GM12878 (cell line): Measurements from ENCODE around the gene TMEM255B. TPM values are rescaled to one million over a fixed set of nuclear protein-coding genes. Genes with fewer than 3 reads are reported as not detected.
A peak's percentile ranks its signal among the peaks of the same experiment; 100 is the strongest.

Experiments used
- ATAC-seq: fragments of 200-7000 bp; cut with Tn5 transposase; 3 replicates; pipeline ENCODE4 v1.9.1; 2020; ENCODE audit warnings: mild to moderate bottlenecking, moderate library complexity
- BruUV-seq: library from RNA; stranded (reverse); fragments of 400-500 nt; replicated peaks from 2 replicates; lab custom pipeline; 2021; lab: Mats Ljungman, UMichigan
- CTCF ChIA-PET: fragments of 300-600 bp; sonication (Branson Sonifier 250); formaldehyde crosslinking; extraction: SDS; loops from one replicate; lab custom pipeline; 2021; ENCODE audit warnings: inconsistent platforms; lab: Yijun Ruan, JAX
- POLR2A ChIA-PET: fragments of 350-600 bp; formaldehyde crosslinking; extraction: SDS; loops from one replicate; lab custom pipeline; 2021; ENCODE audit warnings: inconsistent platforms; lab: Charles Lee
- RAD21 ChIA-PET: fragments of 300-600 bp; sonication (Branson Sonifier 250); formaldehyde crosslinking; loops from one replicate; lab custom pipeline; 2023; ENCODE audit warnings: antibody characterized with exemption; ENCODE audit not compliant: unreplicated experiment; lab: Charles Lee
- SMC1A ChIA-PET: fragments of 300-600 bp; sonication (Branson Sonifier 250); formaldehyde crosslinking; loops from one replicate; lab custom pipeline; 2023; ENCODE audit not compliant: unreplicated experiment, uncharacterized antibody; lab: Charles Lee
- DNase-seq: peaks from one replicate; pipeline ENCODE4 v3.0.0-alpha.2; 2011; ENCODE audit warnings: low read depth, low spot score
- FAIRE-seq: peaks from 3 replicates; lab custom pipeline; 2011; peaks lifted over from hg19 to GRCh38; lab: Jason Lieb, UNC
- H2AFZ ChIP-seq: 2 replicates; pipeline ENCODE4 v1.6.0; 2011; ENCODE audit warnings: low read depth, low read length, control low read depth; ENCODE audit not compliant: control insufficient read depth
- H3K27ac ChIP-seq: 2 replicates; pipeline ENCODE4 v1.5.1; 2011; ENCODE audit warnings: control low read depth; ENCODE audit not compliant: control insufficient read depth, insufficient read depth
- H3K27me3 ChIP-seq, 2 experiments: replicated peaks in 1 of 2; 2 replicates each; pipeline versions ENCODE4 v1.6.0 to v1.6.1; 2011; ENCODE audit warnings: low read length in 1 of 2; ENCODE audit not compliant: control insufficient read depth in 2 of 2, insufficient read depth in 2 of 2
- H3K36me3 ChIP-seq, 2 experiments: 2 replicates each; pipeline ENCODE4 v1.5.1; 2011; ENCODE audit warnings: low read length in 1 of 2; ENCODE audit not compliant: control insufficient read depth in 2 of 2, insufficient read depth in 2 of 2
- H3K4me1 ChIP-seq: 2 replicates; pipeline ENCODE4 v1.6.1; 2011; ENCODE audit warnings: mild to moderate bottlenecking, low read length, moderate library complexity, mixed read lengths; ENCODE audit not compliant: control insufficient read depth, insufficient read depth
- H3K4me2 ChIP-seq: 2 replicates; pipeline ENCODE4 v1.6.0; 2011; ENCODE audit warnings: control low read depth; ENCODE audit not compliant: control insufficient read depth, insufficient read depth
- H3K4me3 ChIP-seq: fragments of 200-600 bp; sonication (generic); 2 replicates; pipeline ENCODE4 v1.5.1; 2016
- H3K79me2 ChIP-seq: 2 replicates; pipeline ENCODE4 v1.6.0; 2011; ENCODE audit warnings: low read length; ENCODE audit not compliant: control insufficient read depth, insufficient read depth
- H3K9ac ChIP-seq: 2 replicates; pipeline ENCODE4 v1.8.0; 2011; ENCODE audit warnings: low read length, control low read depth, mixed read lengths; ENCODE audit not compliant: control insufficient read depth, insufficient read depth
- H3K9me3 ChIP-seq: replicated peaks from 3 replicates; pipeline ENCODE4 v1.5.1; 2011; ENCODE audit warnings: mild to moderate bottlenecking, low read length; ENCODE audit not compliant: control insufficient read depth, insufficient read depth
- H4K20me1 ChIP-seq: 2 replicates; pipeline ENCODE4 v1.6.0; 2011; ENCODE audit not compliant: control insufficient read depth, insufficient read depth
- CBFB ChIP-seq: IDR thresholded peaks from 2 replicates; pipeline ENCODE4 v1.6.1; 2016; ENCODE audit warnings: antibody characterized with exemption, low read depth
- CREB1 ChIP-seq: IDR thresholded peaks from 2 replicates; pipeline ENCODE4 v1.6.1; 2012; ENCODE audit warnings: low read depth, mild to moderate bottlenecking, inconsistent platforms
- JUNB ChIP-seq: IDR thresholded peaks from 2 replicates; pipeline ENCODE4 v1.6.1; 2016; ENCODE audit warnings: antibody characterized with exemption, mild to moderate bottlenecking
- NFXL1 ChIP-seq: fragments of 450-650 bp; IDR thresholded peaks from 2 replicates; pipeline ENCODE4 v1.6.1; 2017; ENCODE audit warnings: antibody characterized with exemption, mild to moderate bottlenecking, borderline replicate concordance
- NRF1 ChIP-seq: conservative IDR thresholded peaks from 2 replicates; pipeline ENCODE4 v1.6.1; 2011; ENCODE audit warnings: mild to moderate bottlenecking, low read depth, low read length, improper control_type of control experiment
- POLR2A ChIP-seq: IDR thresholded peaks from 2 replicates; pipeline ENCODE4 v1.6.1; 2011; ENCODE audit warnings: low read depth, mild to moderate bottlenecking, low read length
- RUNX3 ChIP-seq: IDR thresholded peaks from 2 replicates; pipeline ENCODE4 v1.6.1; 2012; ENCODE audit warnings: low read length, inconsistent platforms
- SMAD5 ChIP-seq: IDR thresholded peaks from 2 replicates; pipeline ENCODE4 v1.6.1; 2016; ENCODE audit warnings: antibody characterized with exemption, low read depth
- TAF1 ChIP-seq: IDR thresholded peaks from 2 replicates; pipeline ENCODE4 v1.6.1; 2011; ENCODE audit warnings: mild to moderate bottlenecking, low read depth, low read length, borderline replicate concordance
- WGBS: methylation state at CpG from one replicate; pipeline ENCODE4 v1.1.6; 2016; ENCODE audit warnings: low lambda C conversion rate; ENCODE audit not compliant: insufficient replicate concordance, insufficient coverage; ENCODE audit errors: missing lambda C conversion rate; 5-methylcytosine and 5-hydroxymethylcytosine counted together
- in situ Hi-C: fragments of 300-500 bp; cut with MboI; formaldehyde crosslinking; loops from 9 replicates; pipeline ENCODE4 v1.14.3; 2018; ENCODE audit warnings: mixed read lengths
- intact Hi-C: fragments of 100-400 bp; cut with micrococcal nuclease; formaldehyde crosslinking; loops from one replicate; pipeline ENCODE4 v1.14.2; 2022; ENCODE audit not compliant: unreplicated experiment
- polyA plus RNA-seq, 11 experiments: library from polyadenylated mRNA; depleted of rRNA in 4 of 11; unstranded in 6 of 11; stranded (reverse) in 5 of 11; fragments of >200 nt; fragmentation: Nextera tagmentation in 4 of 11; fragmentation: Illumina TruSeq in 1 of 11; extraction: Ambion mirVana in 4 of 11; extraction: Trizol in 1 of 11; gene quantifications; 1 replicate in 1 of 11; 2 replicates in 10 of 11; pipeline versions ENCODE4 v1.2.1 to v1.2.3, GENCODE V29; 2011 to 2016; ENCODE audit warnings: inconsistent platforms in 2 of 11, missing spikeins in 2 of 11, low read depth in 1 of 11
- total RNA-seq, 4 experiments: library from RNA; depleted of rRNA in 3 of 4; stranded (reverse); fragments of >200 nt in 3 of 4; fragmentation: Illumina TruSeq in 1 of 4; extraction: Trizol in 1 of 4; gene quantifications; 2 replicates each; pipeline versions ENCODE4 v1.2.1 to v1.2.3, GENCODE V29; 2013 to 2021
- TF ChIP-seq, protein P1 (sequence below): fragments of 450-650 bp; IDR thresholded peaks from 2 replicates; pipeline ENCODE4 v1.6.1; 2017; ENCODE audit warnings: borderline replicate concordance
- TF ChIP-seq, protein P2 (sequence below): IDR thresholded peaks from 2 replicates; pipeline ENCODE4 v1.6.1; 2012; ENCODE audit warnings: low read length, inconsistent platforms
- TF ChIP-seq, protein P3 (sequence below): IDR thresholded peaks from 2 replicates; pipeline ENCODE4 v1.6.1; 2011; ENCODE audit warnings: low read depth, low read length, improper control_type of control experiment, borderline replicate concordance

TMEM255B gene
- total and polyA plus RNA-seq, 10 of the 15 experiments (the other 5 are each of a cell fraction or from before 2014, with no cell fraction given) = 0.04 to 0.62 (median 0.13) TPM; not detected in 3

DNA sequence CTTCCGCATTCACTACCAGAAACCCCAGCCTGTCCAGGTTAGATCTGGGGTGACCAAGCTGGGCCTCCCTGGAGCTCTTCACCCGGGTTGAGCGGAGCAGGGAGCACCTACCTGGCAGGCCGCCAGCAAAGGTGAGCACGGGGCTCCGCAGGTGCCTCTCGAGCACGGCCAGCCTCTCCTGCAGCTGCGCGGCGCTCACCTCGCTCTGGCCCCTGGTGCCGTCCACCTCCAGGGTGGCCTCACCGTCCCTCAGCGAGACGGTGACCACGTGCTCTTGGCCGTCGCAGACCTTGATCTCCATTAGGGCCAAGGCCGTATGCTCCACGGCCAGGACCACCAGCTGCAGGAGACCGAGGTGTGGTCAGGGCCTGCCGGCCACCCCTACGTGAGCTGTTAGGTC, 62.8 kb downstream of the TMEM255B start:
- in situ Hi-C loops = no loop called here
- no peak for TF ChIP-seq JUNB
- 0 out of 2 replicates have a peak, but pooled peaks have one; percentile 14 for TF ChIP-seq POLR2A

DNA sequence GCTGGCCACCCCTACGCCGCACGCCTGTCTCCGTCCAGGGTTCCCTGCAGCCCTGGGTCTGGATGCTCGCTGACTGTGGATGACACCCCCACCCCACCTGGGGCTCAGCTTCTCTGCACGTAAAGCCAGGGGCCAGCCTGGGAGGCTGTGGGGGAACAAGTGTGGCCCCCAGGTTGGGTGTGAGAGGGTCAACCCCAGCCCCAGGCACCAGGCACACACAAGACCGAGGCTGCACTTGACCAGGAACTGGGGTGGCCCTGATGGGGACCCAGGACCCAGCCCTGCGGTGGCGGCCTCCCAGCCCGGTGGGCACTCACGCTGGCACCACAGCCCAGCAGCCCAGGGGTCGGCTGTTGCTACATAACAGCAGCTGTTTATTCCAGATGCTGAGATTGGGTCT, 63.2 kb downstream of the TMEM255B start:
- H3K4me1 ChIP-seq = no peaks in the 10 kb centered on the region
- H2AFZ ChIP-seq = no peak overlapping the region
- no peak overlapping the region for H3K9ac ChIP-seq
- no peak for ATAC-seq
- no peak overlapping the region for H3K4me2 ChIP-seq
- SMC1A ChIA-PET = no interaction called here
- no peak for DNase-seq
- WGBS = 86% methylated on average over 11 of the region's 12 CpGs
- CTCF ChIA-PET = no interaction called here
- TF ChIP-seq CREB1 (no peak), SMAD5 (no peak), NRF1 (no peak), TAF1 (no peak), RUNX3 (no peak), CBFB (no peak), NFXL1 (no peak)
- TF ChIP-seq, protein P1, sequence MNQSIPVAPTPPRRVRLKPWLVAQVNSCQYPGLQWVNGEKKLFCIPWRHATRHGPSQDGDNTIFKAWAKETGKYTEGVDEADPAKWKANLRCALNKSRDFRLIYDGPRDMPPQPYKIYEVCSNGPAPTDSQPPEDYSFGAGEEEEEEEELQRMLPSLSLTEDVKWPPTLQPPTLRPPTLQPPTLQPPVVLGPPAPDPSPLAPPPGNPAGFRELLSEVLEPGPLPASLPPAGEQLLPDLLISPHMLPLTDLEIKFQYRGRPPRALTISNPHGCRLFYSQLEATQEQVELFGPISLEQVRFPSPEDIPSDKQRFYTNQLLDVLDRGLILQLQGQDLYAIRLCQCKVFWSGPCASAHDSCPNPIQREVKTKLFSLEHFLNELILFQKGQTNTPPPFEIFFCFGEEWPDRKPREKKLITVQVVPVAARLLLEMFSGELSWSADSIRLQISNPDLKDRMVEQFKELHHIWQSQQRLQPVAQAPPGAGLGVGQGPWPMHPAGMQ = no peak
- TF ChIP-seq, protein P2, sequence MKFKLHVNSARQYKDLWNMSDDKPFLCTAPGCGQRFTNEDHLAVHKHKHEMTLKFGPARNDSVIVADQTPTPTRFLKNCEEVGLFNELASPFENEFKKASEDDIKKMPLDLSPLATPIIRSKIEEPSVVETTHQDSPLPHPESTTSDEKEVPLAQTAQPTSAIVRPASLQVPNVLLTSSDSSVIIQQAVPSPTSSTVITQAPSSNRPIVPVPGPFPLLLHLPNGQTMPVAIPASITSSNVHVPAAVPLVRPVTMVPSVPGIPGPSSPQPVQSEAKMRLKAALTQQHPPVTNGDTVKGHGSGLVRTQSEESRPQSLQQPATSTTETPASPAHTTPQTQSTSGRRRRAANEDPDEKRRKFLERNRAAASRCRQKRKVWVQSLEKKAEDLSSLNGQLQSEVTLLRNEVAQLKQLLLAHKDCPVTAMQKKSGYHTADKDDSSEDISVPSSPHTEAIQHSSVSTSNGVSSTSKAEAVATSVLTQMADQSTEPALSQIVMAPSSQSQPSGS = no peak
- TF ChIP-seq, protein P3, sequence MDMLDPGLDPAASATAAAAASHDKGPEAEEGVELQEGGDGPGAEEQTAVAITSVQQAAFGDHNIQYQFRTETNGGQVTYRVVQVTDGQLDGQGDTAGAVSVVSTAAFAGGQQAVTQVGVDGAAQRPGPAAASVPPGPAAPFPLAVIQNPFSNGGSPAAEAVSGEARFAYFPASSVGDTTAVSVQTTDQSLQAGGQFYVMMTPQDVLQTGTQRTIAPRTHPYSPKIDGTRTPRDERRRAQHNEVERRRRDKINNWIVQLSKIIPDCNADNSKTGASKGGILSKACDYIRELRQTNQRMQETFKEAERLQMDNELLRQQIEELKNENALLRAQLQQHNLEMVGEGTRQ = no peak
- H3K79me2 ChIP-seq = no peaks in the 10 kb centered on the region
- RAD21 ChIA-PET = no interaction called here
- in situ Hi-C loops = no loop called here
- no peaks in the 10 kb centered on the region for H3K9me3 ChIP-seq
- H3K27ac ChIP-seq = no peak overlapping the region
- POLR2A ChIA-PET = no interaction called here
- intact Hi-C loops = no loop called here
- FAIRE-seq = no peak
- no peaks in the 10 kb centered on the region for H4K20me1 ChIP-seq
- no TSS peak for BruUV-seq
- H3K36me3 ChIP-seq = no peaks in the 10 kb centered on the region
- no peaks in the 10 kb centered on the region for H3K27me3 ChIP-seq
- no peak overlapping the region for H3K4me3 ChIP-seq

More for the DNA sequence above, 62.8 kb downstream of the TMEM255B start:
- H2AFZ ChIP-seq = no peak overlapping the region
- ATAC-seq = no peak
- no peaks in the 10 kb centered on the region for H3K4me1 ChIP-seq
- no peaks in the 10 kb centered on the region for H3K9me3 ChIP-seq
- H3K4me3 ChIP-seq = no peak overlapping the region
- H4K20me1 ChIP-seq = no peaks in the 10 kb centered on the region
- no peak overlapping the region for H3K4me2 ChIP-seq
- intact Hi-C loops = no loop called here
- no TSS peak for BruUV-seq
- ChIA-PET SMC1A (no interaction called here), CTCF (no interaction called here), RAD21 (no interaction called here), POLR2A (no interaction called here)
- H3K9ac ChIP-seq = no peak overlapping the region
- no peak for DNase-seq
- WGBS = 95% methylated on average over 24 of the region's 24 CpGs
- no peaks in the 10 kb centered on the region for H3K36me3 ChIP-seq
- no peak for FAIRE-seq
- H3K27me3 ChIP-seq = no peaks in the 10 kb centered on the region
- no peaks in the 10 kb centered on the region; the same call in 1 of the 2 replicates for H3K79me2 ChIP-seq
- no peak overlapping the region for H3K27ac ChIP-seq
